Measurements from ENCODE around the gene CLPSL1. TPM values are rescaled to one million over a fixed set of nuclear protein-coding genes. Genes with fewer than 3 reads are reported as not detected.

Gene CLPSL1
- total RNA-seq, 2 donors from 2014 or later = not detected

DNA sequence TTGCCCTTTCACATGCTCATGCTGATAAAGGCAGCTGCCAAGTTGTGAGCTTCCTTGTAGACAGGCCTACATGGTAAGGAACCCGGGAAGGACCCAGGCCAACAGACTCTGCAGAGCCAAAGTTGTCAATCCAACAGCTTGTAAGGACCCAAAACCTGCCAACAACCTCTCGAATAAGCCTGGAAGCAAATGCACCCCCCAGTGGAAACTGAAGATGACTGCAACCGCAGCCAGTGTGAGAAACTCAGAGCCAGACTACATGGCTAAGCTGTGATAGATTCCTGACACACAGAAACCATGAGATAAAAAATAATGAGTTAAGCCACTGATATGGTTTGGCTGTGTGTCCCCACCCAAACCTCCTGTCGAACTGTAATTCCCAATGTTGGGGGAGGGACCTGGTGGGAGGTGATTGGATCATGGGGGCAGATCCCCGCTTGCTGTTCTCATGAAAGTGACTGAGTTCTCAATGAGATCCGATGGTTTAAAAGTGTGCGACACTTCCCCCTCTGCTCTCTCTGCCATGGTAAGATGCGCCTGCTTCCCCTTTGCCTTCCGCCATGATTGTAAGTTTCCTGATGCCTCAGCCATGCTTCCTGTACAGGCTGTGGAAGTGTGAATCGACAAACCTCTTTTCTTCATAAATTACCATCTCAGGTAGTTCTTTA is 23.2 kb upstream of the CLPSL1 start:
- no peak overlapping the region for H3K4me3 ChIP-seq
- no peaks in the 10 kb centered on the region for H3K36me3 ChIP-seq
- H3K4me1 ChIP-seq (ENCODE audit: control insufficient read depth in 1 of 2, low read depth in 2 of 2) = no peaks in the 10 kb centered on the region
- H3K27ac ChIP-seq = no peak overlapping the region
- no peak for DNase-seq (ENCODE audit: low spot score)
- no peaks in the 10 kb centered on the region for H3K9me3 ChIP-seq
- no peak for ATAC-seq (ENCODE audit: insufficient number of reproducible peaks, low FRiP score, low read depth)
- H3K27me3 ChIP-seq (replicated peaks; ENCODE audit: insufficient read depth) = no peaks in the 10 kb centered on the region
- TF ChIP-seq, protein P1, sequence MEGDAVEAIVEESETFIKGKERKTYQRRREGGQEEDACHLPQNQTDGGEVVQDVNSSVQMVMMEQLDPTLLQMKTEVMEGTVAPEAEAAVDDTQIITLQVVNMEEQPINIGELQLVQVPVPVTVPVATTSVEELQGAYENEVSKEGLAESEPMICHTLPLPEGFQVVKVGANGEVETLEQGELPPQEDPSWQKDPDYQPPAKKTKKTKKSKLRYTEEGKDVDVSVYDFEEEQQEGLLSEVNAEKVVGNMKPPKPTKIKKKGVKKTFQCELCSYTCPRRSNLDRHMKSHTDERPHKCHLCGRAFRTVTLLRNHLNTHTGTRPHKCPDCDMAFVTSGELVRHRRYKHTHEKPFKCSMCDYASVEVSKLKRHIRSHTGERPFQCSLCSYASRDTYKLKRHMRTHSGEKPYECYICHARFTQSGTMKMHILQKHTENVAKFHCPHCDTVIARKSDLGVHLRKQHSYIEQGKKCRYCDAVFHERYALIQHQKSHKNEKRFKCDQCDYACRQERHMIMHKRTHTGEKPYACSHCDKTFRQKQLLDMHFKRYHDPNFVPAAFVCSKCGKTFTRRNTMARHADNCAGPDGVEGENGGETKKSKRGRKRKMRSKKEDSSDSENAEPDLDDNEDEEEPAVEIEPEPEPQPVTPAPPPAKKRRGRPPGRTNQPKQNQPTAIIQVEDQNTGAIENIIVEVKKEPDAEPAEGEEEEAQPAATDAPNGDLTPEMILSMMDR (IDR thresholded peaks at IDR 0.05) = no peak

DNA sequence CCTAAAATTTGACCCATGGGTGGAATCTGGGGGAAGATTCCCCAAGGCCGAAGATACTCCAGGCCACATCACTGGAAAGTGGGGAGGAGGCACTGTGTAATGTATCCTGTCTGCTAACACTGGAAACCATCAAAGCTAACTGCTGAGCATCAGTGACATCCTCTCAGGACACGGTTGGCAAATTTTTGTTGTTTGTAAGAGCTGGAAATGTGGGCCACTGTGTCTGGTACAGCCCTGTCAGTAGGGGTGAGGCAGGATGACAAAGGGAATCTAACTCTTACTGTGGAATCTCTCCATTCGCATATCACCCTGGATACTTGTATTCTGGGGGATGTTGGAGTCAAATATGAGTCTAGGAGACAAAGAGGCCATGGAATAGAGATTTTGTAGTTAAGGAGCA is 21.4 kb upstream of the CLPSL1 start:
- Histone ChIP-seq H3K36me3 (no peaks in the 10 kb centered on the region), H3K9me3 (no peaks in the 10 kb centered on the region), H3K4me3 (no peak overlapping the region), H3K27ac (no peak overlapping the region), H3K4me1 (ENCODE audit: control insufficient read depth in 1 of 2, low read depth in 2 of 2) (no peaks in the 10 kb centered on the region), H3K27me3 (replicated peaks; ENCODE audit: insufficient read depth) (no peaks in the 10 kb centered on the region)
- DNase-seq (ENCODE audit: low spot score) = no peak
- ATAC-seq (ENCODE audit: insufficient number of reproducible peaks, low FRiP score, low read depth) = no peak
- TF ChIP-seq, protein P1 (IDR thresholded peaks at IDR 0.05) = no peak

DNA sequence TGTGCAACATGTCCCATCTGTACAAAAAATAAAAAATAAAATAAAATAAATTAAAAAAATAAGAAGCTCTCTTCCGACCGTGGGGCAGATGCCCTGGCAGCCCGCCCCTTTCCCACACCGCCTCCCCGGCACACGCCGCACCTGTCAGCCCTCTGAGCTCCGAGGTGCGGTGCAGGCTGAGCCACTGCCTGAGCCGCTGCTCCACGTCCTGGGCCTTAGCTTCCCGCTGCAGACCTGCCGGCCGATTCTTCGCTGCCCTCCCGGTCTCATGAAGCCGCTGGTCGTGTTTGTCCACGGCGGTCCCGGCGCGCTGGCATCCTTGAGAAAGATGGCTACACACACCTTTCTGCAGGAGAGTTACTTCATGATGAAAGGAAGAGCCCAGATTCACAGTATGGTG is 15.1 kb upstream of the CLPSL1 start:
- H3K36me3 ChIP-seq = no peaks in the 10 kb centered on the region
- H3K4me3 ChIP-seq = no peak overlapping the region
- H3K27ac ChIP-seq = no peak overlapping the region
- DNase-seq (ENCODE audit: low spot score) (no peak), ATAC-seq (ENCODE audit: insufficient number of reproducible peaks, low FRiP score, low read depth) (no peak)
- TF ChIP-seq, protein P1 (IDR thresholded peaks at IDR 0.05) = no peak
- H3K27me3 ChIP-seq (replicated peaks; ENCODE audit: insufficient read depth) = no peaks in the 10 kb centered on the region
- H3K4me1 ChIP-seq (ENCODE audit: control insufficient read depth in 1 of 2, low read depth in 2 of 2) = no peaks in the 10 kb centered on the region
- H3K9me3 ChIP-seq = no peaks in the 10 kb centered on the region

DNA sequence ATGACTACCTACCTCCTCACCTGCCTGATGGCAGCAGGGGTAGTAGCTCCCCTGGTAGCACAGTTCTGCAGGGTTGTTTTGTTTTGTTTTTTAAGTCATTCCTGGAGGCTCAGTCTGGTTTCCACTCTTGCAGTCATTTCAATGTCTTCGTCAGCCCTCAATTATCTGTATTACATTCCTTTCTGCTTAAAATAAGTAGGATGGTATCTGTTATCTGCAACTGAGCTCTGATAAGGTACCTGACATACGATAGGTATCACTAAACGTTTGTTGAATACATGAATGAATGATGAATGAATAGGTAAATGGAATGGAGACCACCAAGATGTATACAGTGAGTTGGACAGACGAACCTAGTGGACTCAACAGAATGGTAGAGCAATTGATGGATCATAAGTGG is 11.6 kb upstream of the CLPSL1 start:
- no peak for DNase-seq (ENCODE audit: low spot score)
- no peak overlapping the region for H3K4me3 ChIP-seq
- no peak overlapping the region for H3K27ac ChIP-seq
- H3K9me3 ChIP-seq = no peaks in the 10 kb centered on the region
- ATAC-seq (ENCODE audit: insufficient number of reproducible peaks, low FRiP score, low read depth) = no peak
- H3K36me3 ChIP-seq = no peaks in the 10 kb centered on the region
- H3K4me1 ChIP-seq (ENCODE audit: control insufficient read depth in 1 of 2, low read depth in 2 of 2) = no peaks in the 10 kb centered on the region
- TF ChIP-seq, protein P1 (IDR thresholded peaks at IDR 0.05) = no peak
- no peaks in the 10 kb centered on the region for H3K27me3 ChIP-seq (replicated peaks; ENCODE audit: insufficient read depth)

DNA sequence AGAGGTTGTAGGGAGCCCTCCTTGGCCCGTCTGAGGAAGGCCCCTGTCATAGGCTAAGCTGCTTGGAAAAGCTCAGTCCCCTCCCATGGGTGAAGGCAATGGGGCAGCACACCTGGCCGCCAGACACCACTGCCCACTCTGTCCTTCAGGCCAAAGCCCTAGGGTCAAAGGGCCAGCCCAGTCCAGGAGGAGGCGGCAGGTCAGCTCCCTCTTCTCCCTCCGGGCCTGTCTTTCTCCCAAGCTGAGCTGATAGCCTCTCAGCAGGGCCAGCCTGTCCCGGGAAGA is 9.5 kb upstream of the CLPSL1 start:
- Histone ChIP-seq H3K36me3 (no peaks in the 10 kb centered on the region), H3K27me3 (replicated peaks; ENCODE audit: insufficient read depth) (peaks cover 1% of the 10 kb centered on the region)
- DNase-seq (ENCODE audit: low spot score) = no peak

More for the DNA sequence above, 9.5 kb upstream of the CLPSL1 start:
- ATAC-seq (ENCODE audit: insufficient number of reproducible peaks, low FRiP score, low read depth) = no peak
- TF ChIP-seq, protein P1 (IDR thresholded peaks at IDR 0.05) = no peak
- Histone ChIP-seq H3K4me1 (ENCODE audit: control insufficient read depth in 1 of 2, low read depth in 2 of 2) (peaks cover 0 to under 1% of the 10 kb centered on the region in 2 donors), H3K9me3 (no peaks in the 10 kb centered on the region), H3K27ac (no peak overlapping the region), H3K4me3 (no peak overlapping the region)

Data from thoracic aorta (tissue), 2 donors.